Mesenchymal stem cell (in vitro differentiated cells and primary cell): Measurements from ENCODE around the gene S100A16.

Experiments
- DNase-seq: peaks from one replicate; pipeline ENCODE4 v3.0.0-alpha.2; 2013
- H2AFZ ChIP-seq: one replicate; pipeline ENCODE4 v1.6.1; 2013; ENCODE audit warnings: low read depth, mild to moderate bottlenecking, control low read depth, inconsistent platforms, low read length, moderate library complexity
- H2AK5ac ChIP-seq: 2 replicates; pipeline ENCODE4 v1.6.1; 2013; ENCODE audit warnings: low read length, moderate library complexity, mild to moderate bottlenecking, inconsistent platforms; ENCODE audit not compliant: severe bottlenecking
- H2BK120ac ChIP-seq: one replicate; pipeline ENCODE4 v1.6.1; 2013; ENCODE audit warnings: low read depth, mild to moderate bottlenecking, inconsistent platforms, low read length, moderate library complexity
- H2BK12ac ChIP-seq, 2 experiments: one replicate each; pipeline ENCODE4 v1.6.1; 2013; ENCODE audit warnings: inconsistent platforms in 2 of 2, low read length in 2 of 2, mild to moderate bottlenecking in 2 of 2, moderate library complexity in 2 of 2, control low read depth in 1 of 2
- H2BK15ac ChIP-seq: one replicate; pipeline ENCODE4 v1.6.1; 2013; ENCODE audit warnings: mild to moderate bottlenecking, low read depth, inconsistent platforms; ENCODE audit not compliant: poor library complexity, severe bottlenecking
- H2BK5ac ChIP-seq: 2 replicates; pipeline ENCODE4 v1.6.1; 2013; ENCODE audit warnings: low read depth, mild to moderate bottlenecking, low read length, control low read depth, inconsistent platforms; ENCODE audit not compliant: poor library complexity, severe bottlenecking
- H3K14ac ChIP-seq, 2 experiments: one replicate each; pipeline ENCODE4 v1.6.1; 2013; ENCODE audit warnings: inconsistent platforms in 2 of 2, low read length in 2 of 2, control low read depth in 1 of 2, mild to moderate bottlenecking in 1 of 2, moderate library complexity in 1 of 2
- H3K18ac ChIP-seq, 2 experiments: one replicate each; pipeline ENCODE4 v1.6.1; 2013; ENCODE audit warnings: inconsistent platforms in 2 of 2, low read length in 2 of 2, control low read depth in 1 of 2, low read depth in 1 of 2, mild to moderate bottlenecking in 1 of 2
- H3K23ac ChIP-seq, 2 experiments: one replicate each; pipeline ENCODE4 v1.6.1; 2013; ENCODE audit warnings: inconsistent platforms in 2 of 2, low read length in 2 of 2, mild to moderate bottlenecking in 2 of 2, moderate library complexity in 2 of 2, control low read depth in 1 of 2
- H3K27ac ChIP-seq: 2 replicates; pipeline ENCODE4 v1.5.1; 2013; ENCODE audit warnings: mild to moderate bottlenecking, moderate library complexity, low read length, control low read depth, inconsistent platforms; ENCODE audit not compliant: poor library complexity, severe bottlenecking
- H3K27me3 ChIP-seq, 2 experiments: 2 replicates each; pipeline versions ENCODE4 v1.6.1 to v1.7.0; 2013; ENCODE audit warnings: low read length in 2 of 2, mild to moderate bottlenecking in 2 of 2, moderate library complexity in 2 of 2, control low read depth in 1 of 2, inconsistent platforms in 1 of 2; ENCODE audit not compliant: control insufficient read depth in 1 of 2, insufficient read depth in 1 of 2
- H3K36me3 ChIP-seq, 2 experiments: 2 replicates each; pipeline versions ENCODE4 v1.6.1 to v1.7.0; 2013; ENCODE audit warnings: low read length in 2 of 2, control low read depth in 1 of 2, inconsistent platforms in 1 of 2, low read depth in 1 of 2, mild to moderate bottlenecking in 1 of 2; ENCODE audit not compliant: insufficient read depth in 2 of 2, control insufficient read depth in 1 of 2
- H3K4ac ChIP-seq, 2 experiments: one replicate each; pipeline ENCODE4 v1.6.1; 2013; ENCODE audit warnings: inconsistent platforms in 2 of 2, low read length in 2 of 2, mild to moderate bottlenecking in 2 of 2, moderate library complexity in 2 of 2, control low read depth in 1 of 2, low read depth in 1 of 2
- H3K4me1 ChIP-seq: 2 replicates; pipeline ENCODE4 v1.6.1; 2013; ENCODE audit warnings: low read depth, low read length, control low read depth; ENCODE audit not compliant: control insufficient read depth, insufficient read depth
- H3K4me2 ChIP-seq: 2 replicates; pipeline ENCODE4 v1.6.1; 2013; ENCODE audit warnings: low read length, mild to moderate bottlenecking, inconsistent platforms; ENCODE audit not compliant: poor library complexity, severe bottlenecking
- H3K4me3 ChIP-seq, 2 experiments: 2 replicates each; pipeline versions ENCODE4 v1.5.1 to v1.7.0; 2013; ENCODE audit warnings: low read length in 2 of 2, mild to moderate bottlenecking in 2 of 2, control low read depth in 1 of 2, low read depth in 1 of 2; ENCODE audit not compliant: insufficient read depth in 1 of 2
- H3K79me1 ChIP-seq: replicated peaks from 2 replicates; pipeline ENCODE4 v1.6.1; 2013; ENCODE audit warnings: mild to moderate bottlenecking, control low read depth, low read length, inconsistent platforms; ENCODE audit not compliant: poor library complexity, severe bottlenecking
- H3K9ac ChIP-seq: 2 replicates; pipeline ENCODE4 v1.7.0; 2013; ENCODE audit warnings: mild to moderate bottlenecking, low read length, moderate library complexity
- H3K9me3 ChIP-seq: 2 replicates; pipeline ENCODE4 v1.7.0; 2013; ENCODE audit warnings: mild to moderate bottlenecking, low read length; ENCODE audit not compliant: control insufficient read depth
- H4K8ac ChIP-seq: one replicate; pipeline ENCODE4 v1.6.1; 2013; ENCODE audit warnings: inconsistent platforms, mild to moderate bottlenecking, low read length, moderate library complexity
- H4K91ac ChIP-seq: one replicate; pipeline ENCODE4 v1.6.1; 2013; ENCODE audit warnings: mild to moderate bottlenecking, low read length, inconsistent platforms
- WGBS: methylation state at CpG from one replicate; pipeline ENCODE4 v1.1.7; 2013; ENCODE audit warnings: mixed read lengths; 5-methylcytosine and 5-hydroxymethylcytosine counted together

S100A16 gene

DNA sequence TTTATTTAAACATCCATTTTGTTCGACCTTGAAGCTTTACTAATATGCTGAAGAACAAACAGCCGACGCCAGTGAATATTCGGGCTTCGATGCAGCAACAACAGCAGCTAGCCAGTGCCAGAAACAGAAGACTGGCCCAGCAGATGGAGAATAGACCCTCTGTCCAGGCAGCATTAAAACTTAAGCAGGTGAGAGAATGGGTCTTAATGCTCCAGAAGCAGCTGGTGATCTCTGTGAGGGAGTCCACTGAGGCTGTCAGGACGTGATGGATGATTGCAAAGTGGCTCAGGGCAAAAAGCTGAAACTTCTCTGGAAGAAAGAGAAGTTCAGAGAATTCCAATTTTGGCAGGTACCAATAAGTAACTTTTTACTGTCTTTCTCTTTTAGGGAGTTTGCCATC, 25.3 kb upstream of the S100A16 start:
- Histone ChIP-seq H3K27me3 (no peaks in the 10 kb centered on the region), H3K4me2 (no peak overlapping the region), H3K14ac (no peak overlapping the region), H4K8ac (no peak overlapping the region), H2AFZ (no peak overlapping the region), H2BK120ac (no peak overlapping the region), H2AK5ac (no peak overlapping the region), H3K27ac (no peak overlapping the region), H3K4me1 (peaks cover 9% of the 10 kb centered on the region), H3K23ac (no peak overlapping the region), H3K4me3 (no peak overlapping the region), H4K91ac (no peak overlapping the region), H3K36me3 (peaks cover 47 to 74% of the 10 kb centered on the region in 2 experiments), H3K9me3 (no peaks in the 10 kb centered on the region), H2BK12ac (no peak overlapping the region), H3K79me1 (peaks cover 16% of the 10 kb centered on the region), H3K4ac (no peak overlapping the region), H3K9ac (peak overlapping the region; percentile 65), H2BK5ac (no peak overlapping the region), H3K18ac (no peak overlapping the region), H2BK15ac (no peak overlapping the region)
- WGBS, result 96% methylated on average over 6 of the region's 6 CpGs
- no peak for DNase-seq

DNA sequence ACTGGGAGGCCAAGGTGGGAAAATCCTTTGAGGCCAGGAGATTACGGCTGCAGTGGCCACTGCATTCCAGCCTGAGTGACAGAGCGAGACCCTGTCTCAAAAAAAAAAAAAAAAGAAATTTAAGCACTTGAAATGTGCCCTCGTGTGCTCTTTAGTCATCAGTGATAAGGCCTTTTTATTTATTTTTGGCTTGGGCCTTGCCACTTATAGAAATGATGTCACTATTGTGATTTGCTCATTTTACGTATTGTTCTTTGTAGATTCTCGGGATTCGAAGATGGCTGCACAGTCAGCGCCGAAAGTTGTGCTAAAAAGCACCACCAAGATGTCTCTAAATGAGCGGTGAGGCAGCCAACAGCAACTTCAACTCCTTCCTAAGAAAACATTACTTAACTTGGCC, 23.4 kb upstream of the S100A16 start:
- Histone ChIP-seq H3K9ac (no peak overlapping the region), H2AFZ (no peak overlapping the region), H2BK15ac (no peak overlapping the region), H3K23ac (no peak overlapping the region), H3K14ac (no peak overlapping the region), H3K9me3 (no peaks in the 10 kb centered on the region), H3K4me3 (peak overlapping the region in 1 of 2 experiments; percentile 98), H2BK5ac (no peak overlapping the region), H2AK5ac (no peak overlapping the region), H3K79me1 (peaks cover 9% of the 10 kb centered on the region), H4K91ac (no peak overlapping the region), H3K4me1 (peaks cover 9% of the 10 kb centered on the region), H3K18ac (no peak overlapping the region), H3K27me3 (no peaks in the 10 kb centered on the region), H3K4me2 (no peak overlapping the region), H3K36me3 (peaks cover 37 to 61% of the 10 kb centered on the region in 2 experiments), H2BK12ac (no peak overlapping the region), H3K27ac (no peak overlapping the region), H4K8ac (no peak overlapping the region), H3K4ac (no peak overlapping the region), H2BK120ac (no peak overlapping the region)
- WGBS, result 91% methylated on average over 9 of the region's 9 CpGs
- no peak for DNase-seq

DNA sequence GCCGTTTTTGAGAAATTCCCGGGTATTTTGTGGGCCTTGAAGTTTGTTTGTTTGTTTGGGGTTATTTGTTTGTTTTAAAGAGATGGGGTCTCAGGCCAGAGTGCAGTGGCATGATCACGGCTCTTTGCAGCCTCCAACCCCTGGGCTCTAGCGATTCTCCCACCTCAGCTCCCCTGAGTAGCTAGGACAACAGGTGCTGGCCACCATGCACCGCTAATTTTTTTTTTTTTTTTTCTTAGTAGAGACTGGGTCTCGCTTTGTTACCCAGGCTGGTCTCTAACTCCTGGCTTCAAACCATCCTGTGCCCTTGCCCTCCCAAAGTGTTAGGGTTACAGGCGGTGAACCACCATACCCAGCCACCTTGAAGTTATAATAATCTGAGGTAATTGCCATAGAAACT, 22.9 kb upstream of the S100A16 start:
- no peak for DNase-seq
- H3K14ac ChIP-seq, result no peak overlapping the region
- no peak overlapping the region for H4K8ac ChIP-seq
- no peak overlapping the region for H2BK12ac ChIP-seq
- H3K9me3 ChIP-seq, result no peaks in the 10 kb centered on the region
- peak overlapping the region; percentile 25 for H3K4me2 ChIP-seq
- peaks cover 37 to 58% of the 10 kb centered on the region in 2 experiments for H3K36me3 ChIP-seq
- no peak overlapping the region for H3K18ac ChIP-seq
- no peak overlapping the region for H2BK120ac ChIP-seq
- H2AK5ac ChIP-seq, result no peak overlapping the region
- H3K79me1 ChIP-seq, result peaks cover 9% of the 10 kb centered on the region
- peak overlapping the region in 1 of 2 experiments; percentile 98 for H3K4me3 ChIP-seq
- H4K91ac ChIP-seq, result no peak overlapping the region
- no peak overlapping the region for H2AFZ ChIP-seq
- H2BK15ac ChIP-seq, result no peak overlapping the region
- no peak overlapping the region for H3K23ac ChIP-seq
- H3K4me1 ChIP-seq, result peaks cover 9% of the 10 kb centered on the region
- H2BK5ac ChIP-seq, result no peak overlapping the region
- H3K4ac ChIP-seq, result no peak overlapping the region
- no peak overlapping the region for H3K27ac ChIP-seq
- no peaks in the 10 kb centered on the region for H3K27me3 ChIP-seq
- WGBS, result 84% methylated on average over 5 of the region's 7 CpGs
- H3K9ac ChIP-seq, result peak overlapping the region; percentile 100

DNA sequence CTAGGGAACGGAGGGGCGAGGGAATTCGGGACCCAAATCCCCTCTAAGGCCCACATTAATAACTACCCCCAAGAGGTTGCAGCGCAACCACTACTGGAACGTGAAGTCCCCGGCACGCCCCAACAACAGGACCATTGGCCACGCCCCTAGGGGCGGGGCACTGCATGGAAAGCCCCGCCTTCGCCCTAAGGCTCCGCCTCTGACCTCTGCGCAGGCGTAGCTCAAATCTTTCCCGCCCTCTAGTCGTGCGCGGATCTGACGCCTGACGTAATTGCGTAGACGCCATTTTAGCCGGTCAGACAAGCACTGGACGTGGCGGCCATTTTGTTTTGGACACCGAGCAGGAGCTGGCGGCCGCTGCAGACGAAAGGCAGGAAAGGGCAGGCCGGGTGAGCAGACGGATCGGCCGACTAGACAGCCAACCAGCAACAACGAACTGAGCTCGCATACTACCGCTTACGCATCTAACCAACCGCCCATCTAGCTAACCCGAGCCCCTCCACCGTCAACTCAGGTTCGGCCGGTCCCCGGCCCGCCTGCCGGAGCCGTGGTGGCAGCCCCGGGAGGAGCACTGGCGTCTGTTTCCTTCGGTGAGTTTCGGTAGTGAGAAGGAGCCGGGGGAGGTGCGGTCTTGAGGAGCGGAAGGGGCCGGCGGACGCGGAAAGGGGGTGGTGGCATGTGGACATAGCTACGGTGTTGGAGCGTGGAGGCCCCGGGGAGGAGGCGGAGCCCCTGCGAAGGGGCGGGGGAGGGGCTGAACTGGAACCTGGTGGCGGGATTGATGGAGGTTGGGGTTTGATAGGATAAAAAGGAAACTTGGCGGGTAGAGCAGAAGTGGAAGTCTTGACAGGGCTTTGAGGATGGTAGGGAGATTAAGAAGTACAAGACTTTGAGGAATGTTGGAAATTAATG, 21.1 kb upstream of the S100A16 start, which contains the start of gene CHTOP:
TSS of gene CHTOP (plus strand) at position 313 of the 912 bp plus-strand sequence. CDS start 2,523 bp downstream, outside the sequence.
- peak within 1 kb of the TSS; percentile 94 to 98 for H3K4me3 ChIP-seq
- 4% methylated on average over 60 of the region's 65 CpGs for WGBS
- H2BK120ac ChIP-seq, result peak within 1 kb of the TSS; percentile 99
- peaks cover 23 to 39% of the 10 kb centered on the region in 2 experiments for H3K36me3 ChIP-seq
- H3K27me3 ChIP-seq, result no peaks in the 10 kb centered on the region
- peak within 1 kb of the TSS; percentile 100 for H2AK5ac ChIP-seq
- H4K8ac ChIP-seq, result peak within 1 kb of the TSS; percentile 97
- peak within 1 kb of the TSS in 1 of 2 experiments; percentile 78 for H2BK12ac ChIP-seq
- peak within 1 kb of the TSS; percentile 100 for H3K9ac ChIP-seq
- no peak within 1 kb of the TSS for H2AFZ ChIP-seq
- H3K18ac ChIP-seq, result peak within 1 kb of the TSS; percentile 99 to 100
- H4K91ac ChIP-seq, result peak within 1 kb of the TSS; percentile 100
- H2BK5ac ChIP-seq, result peak within 1 kb of the TSS; percentile 99
- H3K79me1 ChIP-seq, result peaks cover 7% of the 10 kb centered on the region
- peak within 1 kb of the TSS; percentile 97 for H3K27ac ChIP-seq
- peak within 1 kb of the TSS in 1 of 2 experiments; percentile 80 for H3K14ac ChIP-seq
- H3K9me3 ChIP-seq, result no peaks in the 10 kb centered on the region
- DNase-seq, result peak; percentile 97
- H3K23ac ChIP-seq, result peak within 1 kb of the TSS; percentile 54 to 92
- peak within 1 kb of the TSS; percentile 56 for H3K4me2 ChIP-seq
- peaks cover 12% of the 10 kb centered on the region for H3K4me1 ChIP-seq
- peak within 1 kb of the TSS; percentile 83 for H2BK15ac ChIP-seq
- peak within 1 kb of the TSS; percentile 88 to 100 for H3K4ac ChIP-seq
